Endothelial cell (in vitro differentiated cells): ENCODE results near the gene PRDX6. TPM values are rescaled to one million over a fixed set of nuclear protein-coding genes. Genes with fewer than 3 reads are reported as not detected.

ENCODE experiments used
- total RNA-seq: library from RNA; stranded (reverse); fragmentation: NEBNext Ultra II Directional; extraction: Animal tissue kit (Norgen Biotek cat#: 25700); gene quantifications from one replicate; pipeline ENCODE4 v1.2.1, GENCODE V29; 2021; ENCODE audit not compliant: unreplicated experiment

Gene PRDX6
- total RNA-seq, 1 donor from 2014 or later: 189 TPM

Other genes with a start within 250 kb of the PRDX6 start
- 0.51 TPM for gene SLC9C2, start 125.7 kb downstream of the PRDX6 start, total RNA-seq
- not detected for gene TEX50, start 158.0 kb downstream of the PRDX6 start, total RNA-seq
- gene ANKRD45, start 192.5 kb downstream of the PRDX6 start, total RNA-seq: 1.3 TPM
- gene KLHL20, start 237.6 kb downstream of the PRDX6 start, total RNA-seq: 32.8 TPM